VCaP (cell line): Measurements from ENCODE around the gene DIP2B.
"Not testable (repeated sequence)": the region's sequence is repeated elsewhere in the genome, so short reads cannot be mapped to it uniquely, and the experiment has no call there.

ENCODE experiments used
- H3K27ac ChIP-seq: fragments of 450-650 bp; 2 replicates; pipeline ENCODE4 v1.5.1; 2017
- TF ChIP-seq, protein P1 (sequence below): fragments of 450-650 bp; conservative IDR thresholded peaks from 2 replicates; pipeline ENCODE4 v1.5.1; 2017; ENCODE audit warnings: mild to moderate bottlenecking, moderate library complexity

Gene DIP2B

GRCh38 chr12:50665609-50666008, 160.8 kb downstream of the DIP2B start:
- H3K27ac ChIP-seq = no peak overlapping the region
- TF ChIP-seq, protein P1, sequence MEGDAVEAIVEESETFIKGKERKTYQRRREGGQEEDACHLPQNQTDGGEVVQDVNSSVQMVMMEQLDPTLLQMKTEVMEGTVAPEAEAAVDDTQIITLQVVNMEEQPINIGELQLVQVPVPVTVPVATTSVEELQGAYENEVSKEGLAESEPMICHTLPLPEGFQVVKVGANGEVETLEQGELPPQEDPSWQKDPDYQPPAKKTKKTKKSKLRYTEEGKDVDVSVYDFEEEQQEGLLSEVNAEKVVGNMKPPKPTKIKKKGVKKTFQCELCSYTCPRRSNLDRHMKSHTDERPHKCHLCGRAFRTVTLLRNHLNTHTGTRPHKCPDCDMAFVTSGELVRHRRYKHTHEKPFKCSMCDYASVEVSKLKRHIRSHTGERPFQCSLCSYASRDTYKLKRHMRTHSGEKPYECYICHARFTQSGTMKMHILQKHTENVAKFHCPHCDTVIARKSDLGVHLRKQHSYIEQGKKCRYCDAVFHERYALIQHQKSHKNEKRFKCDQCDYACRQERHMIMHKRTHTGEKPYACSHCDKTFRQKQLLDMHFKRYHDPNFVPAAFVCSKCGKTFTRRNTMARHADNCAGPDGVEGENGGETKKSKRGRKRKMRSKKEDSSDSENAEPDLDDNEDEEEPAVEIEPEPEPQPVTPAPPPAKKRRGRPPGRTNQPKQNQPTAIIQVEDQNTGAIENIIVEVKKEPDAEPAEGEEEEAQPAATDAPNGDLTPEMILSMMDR = no peak

- no peak overlapping the region for H3K27ac ChIP-seq
- TF ChIP-seq, protein P1 = no peak
Measured at GRCh38 chr12:50666023-50666422, 161.2 kb downstream of the DIP2B start.

GRCh38 chr12:50672158-50672557, 167.4 kb downstream of the DIP2B start:
- TF ChIP-seq, protein P1 = no peak
- H3K27ac ChIP-seq = no peak overlapping the region

- H3K27ac ChIP-seq = no peak overlapping the region
- TF ChIP-seq, protein P1 = no peak
Measured at GRCh38 chr12:50676756-50677155, 172.0 kb downstream of the DIP2B start.

GRCh38 chr12:50677858-50678257, 173.1 kb downstream of the DIP2B start:
- TF ChIP-seq, protein P1 = no peak
- H3K27ac ChIP-seq = no peak overlapping the region

- TF ChIP-seq, protein P1 = no peak
Measured at GRCh38 chr12:50678650-50679365, 174.0 kb downstream of the DIP2B start.

GRCh38 chr12:50679612-50680011, 174.8 kb downstream of the DIP2B start:
- no peak overlapping the region for H3K27ac ChIP-seq
- TF ChIP-seq, protein P1 = no peak

More at GRCh38 chr12:50678650-50679365, 174.0 kb downstream of the DIP2B start:
- H3K27ac ChIP-seq = no peak overlapping the region

GRCh38 chr12:50681064-50681463, 176.3 kb downstream of the DIP2B start:
- not testable (repeated sequence) for H3K27ac ChIP-seq
